PC-3 (cell line): ENCODE results near the gene TEP1. TPM values are rescaled to one million over a fixed set of nuclear protein-coding genes. Genes with fewer than 3 reads are reported as not detected.
"Not testable (repeated sequence)": the region's sequence is repeated elsewhere in the genome, so short reads cannot be mapped to it uniquely, and the experiment has no call there.

ENCODE experiments used
- ATAC-seq: fragments of 200-7000 bp; cut with Tn5 transposase; 2 replicates; pipeline ENCODE4 v1.9.1; 2020; ENCODE audit warnings: mild to moderate bottlenecking, moderate library complexity
- BruUV-seq: library from RNA; stranded (reverse); fragments of 400-500 nt; replicated peaks from 2 replicates; lab custom pipeline; 2021; lab: Mats Ljungman, UMichigan
- CTCF ChIA-PET: fragments of 300-600 bp; sonication (Branson Sonifier 250); formaldehyde crosslinking; loops from one replicate; lab custom pipeline; 2022; ENCODE audit warnings: antibody characterized with exemption; lab: Charles Lee
- POLR2A ChIA-PET: fragments of 300-600 bp; sonication (Branson Sonifier 250); formaldehyde crosslinking; loops from one replicate; lab custom pipeline; 2022; ENCODE audit warnings: antibody characterized with exemption; ENCODE audit not compliant: unreplicated experiment; lab: Charles Lee
- DNase-seq: peaks from one replicate; pipeline ENCODE4 v3.0.0-alpha.2; 2015
- H2AFZ ChIP-seq: fragments of 300-600 bp; sonication (generic); 2 replicates; pipeline ENCODE4 v1.6.0; 2016; ENCODE audit warnings: antibody characterized with exemption, low read length
- H3F3A ChIP-seq: fragments of 300-600 bp; sonication (generic); one replicate; pipeline ENCODE4 v1.6.0; 2017; ENCODE audit warnings: antibody characterized with exemption, low read length, control low read depth, mild to moderate bottlenecking; ENCODE audit not compliant: unreplicated experiment
- H3K27ac ChIP-seq: fragments of 300-600 bp; sonication (generic); 2 replicates; pipeline ENCODE4 v1.5.1; 2016; ENCODE audit warnings: mild to moderate bottlenecking, low read length
- H3K27me3 ChIP-seq: fragments of 300-600 bp; sonication (generic); 2 replicates; pipeline ENCODE4 v1.6.1; 2016; ENCODE audit warnings: low read length, mixed read lengths
- H3K36me3 ChIP-seq: fragments of 300-600 bp; sonication (generic); 2 replicates; pipeline ENCODE4 v1.6.1; 2016; ENCODE audit warnings: low read depth, mixed run types, low read length, mixed read lengths
- H3K4me1 ChIP-seq: fragments of 300-600 bp; sonication (generic); 2 replicates; pipeline ENCODE4 v1.5.1; 2016; ENCODE audit warnings: low read length; ENCODE audit not compliant: insufficient read depth
- H3K4me2 ChIP-seq: fragments of 300-600 bp; sonication (generic); 2 replicates; pipeline ENCODE4 v1.6.0; 2016; ENCODE audit warnings: low read length
- H3K4me3 ChIP-seq: fragments of 300-600 bp; sonication (generic); 2 replicates; pipeline ENCODE4 v1.5.1; 2016; ENCODE audit warnings: mild to moderate bottlenecking, low read length, mixed read lengths
- H3K79me2 ChIP-seq: fragments of 300-600 bp; sonication (generic); 2 replicates; pipeline ENCODE4 v1.6.1; 2017; ENCODE audit warnings: low read length, mixed read lengths
- H3K9ac ChIP-seq: fragments of 300-600 bp; sonication (generic); 2 replicates; pipeline ENCODE4 v1.6.0; 2016; ENCODE audit warnings: mild to moderate bottlenecking, low read length
- H3K9me2 ChIP-seq: fragments of 300-600 bp; sonication (generic); replicated peaks from 2 replicates; pipeline ENCODE4 v1.6.1; 2016; ENCODE audit warnings: mixed run types, low read length, mixed read lengths
- H3K9me3 ChIP-seq: fragments of 300-600 bp; sonication (generic); 2 replicates; pipeline ENCODE4 v1.6.1; 2016; ENCODE audit warnings: low read length, mixed read lengths
- H4K20me1 ChIP-seq: fragments of 300-600 bp; sonication (generic); 2 replicates; pipeline ENCODE4 v1.6.1; 2016; ENCODE audit warnings: low read length, mixed read lengths
- CTCF ChIP-seq: fragments of 300-600 bp; sonication (generic); conservative IDR thresholded peaks from 2 replicates; pipeline ENCODE4 v1.5.1; 2017; ENCODE audit warnings: antibody characterized with exemption, low read depth, mild to moderate bottlenecking, low read length
- EZH2 ChIP-seq: fragments of 300-600 bp; sonication (generic); IDR thresholded peaks from one replicate; pipeline ENCODE4 v1.6.1; 2017; ENCODE audit warnings: antibody characterized with exemption, mild to moderate bottlenecking, low read length; ENCODE audit not compliant: unreplicated experiment
- EZH2phosphoT487 ChIP-seq: fragments of 300-600 bp; sonication (generic); IDR thresholded peaks from 2 replicates; pipeline ENCODE4 v1.6.1; 2018; ENCODE audit warnings: mild to moderate bottlenecking, antibody characterized with exemption, low read length, borderline replicate concordance
- intact Hi-C: fragments of 100-400 bp; cut with micrococcal nuclease; formaldehyde crosslinking; loops from 2 replicates; pipeline ENCODE4 v1.9.0; 2023
- total RNA-seq: library from RNA; depleted of rRNA; stranded (reverse); fragments of >200 nt; gene quantifications from 2 replicates; pipeline ENCODE4 v1.2.3, GENCODE V29; 2014

The TEP1 gene
- total RNA-seq, 1 experiment from 2014 or later = 8.9 TPM

- Histone ChIP-seq H3K36me3 (peaks cover 19% of the 10 kb centered on the region; the same call in 1 of the 2 replicates), H3K27me3 (no peaks in the 10 kb centered on the region), H3F3A (no peaks in the 10 kb centered on the region), H4K20me1 (no peaks in the 10 kb centered on the region), H3K9ac (no peak overlapping the region), H3K79me2 (no peaks in the 10 kb centered on the region), H2AFZ (no peak overlapping the region), H3K27ac (no peak overlapping the region), H3K4me3 (no peak overlapping the region), H3K4me2 (no peak overlapping the region), H3K9me3 (no peaks in the 10 kb centered on the region), H3K9me2 (no peaks in the 10 kb centered on the region), H3K4me1 (no peaks in the 10 kb centered on the region)
- BruUV-seq = no TSS peak
- no peak for ATAC-seq
- no peak for DNase-seq
- ChIA-PET POLR2A (interaction anchor here (0.6 kb wide), 1 partner anchor 57 kb away, joined by 5 read pairs; no protein-coding TSS in a partner anchor), CTCF (no interaction called here)
- TF ChIP-seq CTCF = no peak
- TF ChIP-seq EZH2 = no peak
- TF ChIP-seq EZH2phosphoT487 = no peak
- intact Hi-C loops = no loop called here
These were observed 37.8 kb downstream of the TEP1 start for GRCh38 chr14:20375471-20375870.

GRCh38 chr14:20372796-20373195 is 40.5 kb downstream of the TEP1 start:
- peaks cover 17% of the 10 kb centered on the region; the same call in 1 of the 2 replicates for H3K36me3 ChIP-seq
- ChIA-PET POLR2A (no interaction called here), CTCF (no interaction called here)
- H3K27ac ChIP-seq = no peak overlapping the region
- TF ChIP-seq CTCF (no peak), EZH2 (no peak), EZH2phosphoT487 (no peak)
- H3K9me2 ChIP-seq = no peaks in the 10 kb centered on the region
- no TSS peak for BruUV-seq
- no peaks in the 10 kb centered on the region for H3K4me1 ChIP-seq
- ATAC-seq (no peak), DNase-seq (no peak)
- H3K9ac ChIP-seq = no peak overlapping the region
- H3K27me3 ChIP-seq = no peaks in the 10 kb centered on the region
- H3F3A ChIP-seq = no peaks in the 10 kb centered on the region
- intact Hi-C loops = no loop called here
- no peaks in the 10 kb centered on the region for H4K20me1 ChIP-seq
- no peak overlapping the region for H2AFZ ChIP-seq
- no peaks in the 10 kb centered on the region for H3K79me2 ChIP-seq
- no peaks in the 10 kb centered on the region for H3K9me3 ChIP-seq
- no peak overlapping the region for H3K4me2 ChIP-seq
- no peak overlapping the region for H3K4me3 ChIP-seq

- DNase-seq (no peak), ATAC-seq (no peak)
- TF ChIP-seq EZH2phosphoT487 (no peak), CTCF (no peak), EZH2 (no peak)
- BruUV-seq = no TSS peak
- H3K9me3 ChIP-seq = no peaks in the 10 kb centered on the region
- no peaks in the 10 kb centered on the region for H3F3A ChIP-seq
- CTCF ChIA-PET = no interaction called here
- H3K9me2 ChIP-seq = no peaks in the 10 kb centered on the region
- H3K27me3 ChIP-seq = no peaks in the 10 kb centered on the region
- H3K4me2 ChIP-seq = no peak overlapping the region
- no peak overlapping the region for H3K27ac ChIP-seq
- peaks cover 11% of the 10 kb centered on the region; the same call in 1 of the 2 replicates for H3K36me3 ChIP-seq
- intact Hi-C loops = no loop called here
- H2AFZ ChIP-seq = no peak overlapping the region
- no peaks in the 10 kb centered on the region for H4K20me1 ChIP-seq
- no peaks in the 10 kb centered on the region for H3K4me1 ChIP-seq
- no peak overlapping the region for H3K9ac ChIP-seq
- H3K79me2 ChIP-seq = no peaks in the 10 kb centered on the region
- POLR2A ChIA-PET = no interaction called here
- H3K4me3 ChIP-seq = no peak overlapping the region
These were observed 47.4 kb downstream of the TEP1 start for GRCh38 chr14:20365928-20366327.

- H3K4me2 ChIP-seq, H4K20me1 ChIP-seq, BruUV-seq, POLR2A ChIA-PET, ATAC-seq, H3K27ac ChIP-seq, intact Hi-C loops, H3K9ac ChIP-seq, H3K9me2 ChIP-seq, H2AFZ ChIP-seq, DNase-seq, CTCF ChIA-PET, H3K4me3 ChIP-seq, H3K27me3 ChIP-seq, H3K79me2 ChIP-seq, H3K9me3 ChIP-seq, H3K4me1 ChIP-seq, H3F3A ChIP-seq: not testable (repeated sequence)
- peaks cover 57% of the 10 kb centered on the region for H3K36me3 ChIP-seq
These were observed 54.8 kb downstream of the TEP1 start for GRCh38 chr14:20358474-20358873.
